Measurements from ENCODE around the gene SURF4.

DNA sequence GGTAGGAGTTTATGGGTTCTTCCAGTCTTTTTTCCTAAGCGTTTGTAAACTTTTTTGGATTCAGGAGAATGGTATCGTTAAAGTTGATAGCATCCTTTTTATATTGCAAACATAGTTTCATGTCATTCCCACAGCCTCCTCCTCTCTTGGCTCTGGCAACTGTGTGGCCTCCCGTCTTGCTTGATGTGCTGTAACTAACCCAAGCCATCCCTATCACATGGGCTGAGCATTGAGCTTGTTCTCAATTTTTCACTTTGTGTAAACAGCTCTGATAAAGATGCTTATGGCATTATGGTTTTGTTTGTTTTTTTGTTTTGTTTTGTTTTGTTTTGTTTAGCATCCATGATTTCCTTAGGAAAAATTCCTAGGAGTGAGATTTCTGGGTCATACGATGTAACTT, 4.9 kb upstream of the SURF4 start:
- no peak for TF ChIP-seq POLR2AphosphoS5 (IDR thresholded peaks at IDR 0.05)
- TF ChIP-seq, protein P1, sequence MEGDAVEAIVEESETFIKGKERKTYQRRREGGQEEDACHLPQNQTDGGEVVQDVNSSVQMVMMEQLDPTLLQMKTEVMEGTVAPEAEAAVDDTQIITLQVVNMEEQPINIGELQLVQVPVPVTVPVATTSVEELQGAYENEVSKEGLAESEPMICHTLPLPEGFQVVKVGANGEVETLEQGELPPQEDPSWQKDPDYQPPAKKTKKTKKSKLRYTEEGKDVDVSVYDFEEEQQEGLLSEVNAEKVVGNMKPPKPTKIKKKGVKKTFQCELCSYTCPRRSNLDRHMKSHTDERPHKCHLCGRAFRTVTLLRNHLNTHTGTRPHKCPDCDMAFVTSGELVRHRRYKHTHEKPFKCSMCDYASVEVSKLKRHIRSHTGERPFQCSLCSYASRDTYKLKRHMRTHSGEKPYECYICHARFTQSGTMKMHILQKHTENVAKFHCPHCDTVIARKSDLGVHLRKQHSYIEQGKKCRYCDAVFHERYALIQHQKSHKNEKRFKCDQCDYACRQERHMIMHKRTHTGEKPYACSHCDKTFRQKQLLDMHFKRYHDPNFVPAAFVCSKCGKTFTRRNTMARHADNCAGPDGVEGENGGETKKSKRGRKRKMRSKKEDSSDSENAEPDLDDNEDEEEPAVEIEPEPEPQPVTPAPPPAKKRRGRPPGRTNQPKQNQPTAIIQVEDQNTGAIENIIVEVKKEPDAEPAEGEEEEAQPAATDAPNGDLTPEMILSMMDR (IDR thresholded peaks at IDR 0.05 in 8 of 11, conservative IDR thresholded peaks at IDR 0.05 in 3 of 11): no peak
